NCI-H226 (cell line): ENCODE measurements around the gene C3orf33.

Experiments used
- DNase-seq: peaks from one replicate; pipeline ENCODE4 v3.0.0-alpha.2; 2015

The C3orf33 gene

GRCh38 chr3:155739154-155739553, 66.9 kb downstream of the C3orf33 start:
- DNase-seq = no peak

- DNase-seq = no peak
Measured at GRCh38 chr3:155738580-155739076, 67.5 kb downstream of the C3orf33 start.

GRCh38 chr3:155737844-155738460, 68.1 kb downstream of the C3orf33 start:
- DNase-seq = no peak

GRCh38 chr3:155736381-155736780, 69.7 kb downstream of the C3orf33 start:
- DNase-seq = no peak

- no peak for DNase-seq
Measured at GRCh38 chr3:155730843-155731242, 75.2 kb downstream of the C3orf33 start.

- DNase-seq = no peak
Measured at GRCh38 chr3:155727836-155728235, 78.2 kb downstream of the C3orf33 start.

- no peak for DNase-seq
Measured at GRCh38 chr3:155714295-155714718, 91.8 kb downstream of the C3orf33 start.
